Dendritic cell treated with granulocyte-macrophage colony-stimulating factor and Interleukin-4, amounts not matched to agents 40 ng/mL and 50 ng/mL, for 4 days (primary cell): ENCODE data around the gene CA11.

Experiments
- H3K27ac Mint-ChIP-seq: one replicate; pipeline ENCODE4 v1.8.0; 2022; ENCODE audit warnings: mild to moderate bottlenecking, mixed read lengths
- H3K27me3 Mint-ChIP-seq: one replicate; pipeline ENCODE4 v1.8.0; 2022; ENCODE audit warnings: mild to moderate bottlenecking, mixed read lengths
- H3K36me3 Mint-ChIP-seq: one replicate; pipeline ENCODE4 v1.8.0; 2022; ENCODE audit warnings: low read depth, mixed read lengths
- H3K4me1 Mint-ChIP-seq: one replicate; pipeline ENCODE4 v1.8.0; 2022; ENCODE audit warnings: low read depth, mixed read lengths
- H3K4me3 Mint-ChIP-seq: one replicate; pipeline ENCODE4 v1.8.0; 2022; ENCODE audit warnings: mild to moderate bottlenecking, moderate library complexity, mixed read lengths
- H3K9me3 Mint-ChIP-seq: one replicate; pipeline ENCODE4 v1.8.0; 2022; ENCODE audit warnings: mixed read lengths
- intact Hi-C: fragments of 100-400 bp; cut with micrococcal nuclease; formaldehyde crosslinking; loops from one replicate; pipeline ENCODE4 v1.15.0; 2022

CA11 gene

GRCh38 chr19:48624067-48624594 is 21.9 kb downstream of the CA11 start:
- H3K36me3 Mint-ChIP-seq: peaks cover 70% of the 10 kb centered on the region
- H3K4me1 Mint-ChIP-seq: peaks cover 67% of the 10 kb centered on the region
- intact Hi-C loops: no loop called here

GRCh38 chr19:48623556-48624066 is 22.4 kb downstream of the CA11 start:
- Mint-ChIP-seq H3K27ac (peak overlapping the region; percentile 97), H3K27me3 (no peaks in the 10 kb centered on the region), H3K9me3 (no peaks in the 10 kb centered on the region), H3K4me3 (peak overlapping the region; percentile 77), H3K4me1 (peaks cover 63% of the 10 kb centered on the region), H3K36me3 (peaks cover 70% of the 10 kb centered on the region)
- intact Hi-C loops: no loop called here

More at GRCh38 chr19:48624067-48624594, 21.9 kb downstream of the CA11 start:
- peak overlapping the region; percentile 77 for H3K4me3 Mint-ChIP-seq
- H3K9me3 Mint-ChIP-seq: no peaks in the 10 kb centered on the region
- H3K27ac Mint-ChIP-seq: peak overlapping the region; percentile 97
- no peaks in the 10 kb centered on the region for H3K27me3 Mint-ChIP-seq

DNA sequence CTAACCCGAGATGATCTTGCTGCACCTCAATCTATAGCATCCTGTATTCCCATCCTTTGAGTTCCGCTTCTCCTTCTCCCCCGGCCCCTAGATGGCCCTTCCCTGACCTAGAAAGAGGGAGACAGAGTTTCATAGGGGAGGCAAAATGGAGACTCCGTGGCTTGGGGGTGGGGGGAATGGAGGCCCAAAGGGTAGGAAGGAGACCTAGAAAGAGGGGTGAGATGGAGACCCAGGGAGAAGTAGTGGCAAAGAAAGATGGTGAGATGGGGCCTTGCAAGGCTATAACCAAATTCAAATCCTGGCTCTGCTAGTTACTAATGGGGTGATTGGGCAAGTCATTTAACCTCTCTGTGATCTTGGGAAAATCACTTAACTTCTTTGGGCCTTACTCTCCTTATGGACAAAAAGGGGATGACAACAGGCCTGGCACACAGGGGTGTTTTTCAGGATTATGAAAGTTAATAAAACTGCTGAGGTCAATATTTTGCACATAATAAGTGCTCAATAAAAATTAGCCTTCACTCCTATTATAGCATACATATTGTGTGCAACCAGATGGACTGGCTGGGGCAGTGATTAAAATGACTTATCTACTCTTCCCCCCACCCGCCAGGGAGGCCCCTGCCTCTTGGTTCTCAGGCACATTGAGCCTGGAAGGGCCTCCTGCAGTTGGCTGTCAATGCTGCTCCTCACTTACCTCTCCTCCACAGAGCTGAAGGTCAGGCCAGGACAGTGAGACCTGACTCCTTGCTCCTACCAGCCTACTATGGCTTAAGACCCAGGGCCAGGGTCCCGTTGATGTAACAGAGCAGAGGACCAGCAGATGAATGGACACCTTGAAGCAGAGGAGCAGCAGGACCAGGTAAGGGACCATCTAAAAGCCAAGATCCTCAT is 26.0 kb downstream of the CA11 start:
- Mint-ChIP-seq H3K27me3 (no peaks in the 10 kb centered on the region), H3K27ac (peak overlapping the region; percentile 96), H3K4me3 (peak overlapping the region; percentile 97), H3K4me1 (peaks cover 81% of the 10 kb centered on the region), H3K36me3 (peaks cover 70% of the 10 kb centered on the region), H3K9me3 (no peaks in the 10 kb centered on the region)
- intact Hi-C loops: loop anchor here (1.0 kb wide), 1 partner anchor 17 kb away; the partner anchor contains the start of gene DBP

GRCh38 chr19:48618916-48619691 is 26.9 kb downstream of the CA11 start, which contains the start of the genes RPL18 and SPHK2:
TSS of gene RPL18 (minus strand) at chr19:48619178. CDS start at chr19:48619143, 35 bp downstream.
TSS of gene SPHK2 (plus strand) at chr19:48619506. CDS start at chr19:48620515, 1,009 bp downstream.
- H3K4me3 Mint-ChIP-seq: peak within 1 kb of the TSS; percentile 97
- H3K27ac Mint-ChIP-seq: peak within 1 kb of the TSS; percentile 96
- H3K9me3 Mint-ChIP-seq: no peaks in the 10 kb centered on the region
- H3K36me3 Mint-ChIP-seq: peaks cover 69% of the 10 kb centered on the region
- H3K27me3 Mint-ChIP-seq: no peaks in the 10 kb centered on the region
- H3K4me1 Mint-ChIP-seq: peaks cover 74% of the 10 kb centered on the region
- intact Hi-C loops: loop anchor here (1.0 kb wide), 1 partner anchor 18 kb away; the partner anchor contains the start of gene DBP

DNA sequence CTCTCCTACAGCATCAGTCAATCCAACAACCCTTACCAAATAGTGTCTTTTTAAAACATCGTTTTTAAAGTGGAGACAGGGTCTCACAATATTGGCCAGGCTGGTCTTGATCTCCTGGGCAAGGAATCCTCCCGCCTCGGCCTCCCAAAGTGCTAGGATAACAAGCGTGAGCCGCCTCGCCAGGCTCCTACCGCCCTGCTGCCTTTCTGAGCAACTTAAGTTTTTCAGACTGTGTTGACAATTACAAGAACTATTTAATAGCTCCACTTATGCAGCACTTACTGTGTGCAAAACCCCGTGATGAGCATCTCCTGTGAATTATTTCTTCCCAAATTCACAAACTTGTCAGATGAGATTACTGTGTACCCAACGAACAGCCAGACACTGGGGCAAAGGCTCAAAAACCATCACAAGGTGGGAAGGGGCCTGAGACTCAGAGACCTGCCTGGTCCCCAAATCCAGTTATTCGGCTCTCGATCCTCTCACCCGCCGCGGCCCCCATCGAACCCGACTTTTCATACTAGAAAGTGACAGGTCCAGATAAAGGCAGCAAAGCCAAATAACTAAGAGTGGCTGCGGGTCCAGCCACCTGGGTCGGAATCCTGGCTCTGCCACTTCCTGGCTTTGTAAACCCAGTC is 27.6 kb downstream of the CA11 start:
- no peaks in the 10 kb centered on the region for H3K27me3 Mint-ChIP-seq
- peak overlapping the region; percentile 96 for H3K27ac Mint-ChIP-seq
- peaks cover 65% of the 10 kb centered on the region for H3K36me3 Mint-ChIP-seq
- intact Hi-C loops: no loop called here
- peaks cover 67% of the 10 kb centered on the region for H3K4me1 Mint-ChIP-seq
- H3K9me3 Mint-ChIP-seq: no peaks in the 10 kb centered on the region
- H3K4me3 Mint-ChIP-seq: peak overlapping the region; percentile 97

DNA sequence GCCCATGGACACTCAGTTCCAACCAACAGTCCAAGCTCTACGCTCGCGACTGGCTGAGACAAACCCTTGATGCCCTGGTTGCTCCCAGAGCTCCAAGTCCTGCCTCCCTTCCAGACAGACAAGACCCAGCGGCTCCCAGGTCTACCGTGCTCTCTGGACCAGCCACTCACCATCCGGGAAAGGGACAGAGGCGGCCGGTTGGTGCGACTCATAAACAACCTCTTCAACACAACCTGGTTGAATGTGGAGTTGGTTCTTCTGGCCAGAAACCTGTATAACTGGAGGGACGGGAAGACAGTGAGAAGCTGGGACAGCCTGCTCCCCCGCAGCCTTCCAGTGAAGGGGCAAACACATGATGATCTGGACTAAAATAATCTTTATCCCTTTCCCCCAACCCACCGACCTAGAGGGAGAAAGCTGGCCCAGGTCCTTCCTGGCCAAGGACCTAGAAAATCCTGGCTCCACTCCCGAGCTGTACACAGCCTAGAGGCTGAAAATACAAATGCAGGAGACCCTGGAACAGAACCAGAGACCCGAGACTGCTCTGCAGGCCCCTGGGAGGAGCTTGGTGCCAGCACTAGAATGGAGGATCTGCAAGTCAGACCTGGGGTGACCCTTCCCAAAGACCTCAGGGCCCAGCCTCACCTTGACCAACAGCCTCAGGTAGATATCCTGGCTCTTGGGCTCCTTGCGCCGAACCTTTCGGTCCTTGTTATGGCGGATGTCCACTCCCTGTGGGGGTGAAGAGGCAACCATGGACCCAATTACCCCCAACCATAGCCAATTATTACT is 28.6 kb downstream of the CA11 start:
- Mint-ChIP-seq H3K27ac (peak overlapping the region; percentile 96), H3K36me3 (peaks cover 63% of the 10 kb centered on the region)

GRCh38 chr19:48616491-48617056 is 29.4 kb downstream of the CA11 start:
- Mint-ChIP-seq H3K4me3 (no peak overlapping the region), H3K27ac (no peak overlapping the region), H3K27me3 (no peaks in the 10 kb centered on the region), H3K4me1 (peaks cover 51% of the 10 kb centered on the region), H3K9me3 (no peaks in the 10 kb centered on the region), H3K36me3 (peaks cover 63% of the 10 kb centered on the region)
- intact Hi-C loops: no loop called here

More for the DNA sequence above, 28.6 kb downstream of the CA11 start:
- Mint-ChIP-seq H3K9me3 (no peaks in the 10 kb centered on the region), H3K27me3 (no peaks in the 10 kb centered on the region), H3K4me3 (peak overlapping the region; percentile 97), H3K4me1 (peaks cover 58% of the 10 kb centered on the region)
- intact Hi-C loops: no loop called here

DNA sequence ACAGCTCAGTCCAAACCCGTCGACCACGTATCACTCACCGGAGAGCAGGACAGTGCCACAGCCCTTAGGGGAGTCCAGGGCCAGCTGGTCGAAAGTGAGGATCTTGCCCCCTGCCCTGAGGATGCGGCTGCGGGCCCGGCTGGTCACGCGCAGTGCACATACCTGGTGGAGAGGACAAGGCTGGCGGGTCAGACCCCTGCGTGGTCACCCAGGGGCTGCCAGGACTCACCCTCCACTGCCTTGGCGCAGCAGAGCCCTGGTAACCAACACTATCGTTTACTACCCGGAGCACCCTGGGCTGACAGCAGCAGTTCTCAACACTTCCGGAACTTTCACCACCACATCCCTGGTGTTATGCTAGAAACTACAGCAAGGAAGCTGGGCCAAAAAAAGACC is 29.9 kb downstream of the CA11 start:
- Mint-ChIP-seq H3K4me1 (peaks cover 47% of the 10 kb centered on the region), H3K9me3 (no peaks in the 10 kb centered on the region), H3K36me3 (peaks cover 63% of the 10 kb centered on the region), H3K27ac (no peak overlapping the region), H3K27me3 (no peaks in the 10 kb centered on the region), H3K4me3 (no peak overlapping the region)
- intact Hi-C loops: no loop called here

DNA sequence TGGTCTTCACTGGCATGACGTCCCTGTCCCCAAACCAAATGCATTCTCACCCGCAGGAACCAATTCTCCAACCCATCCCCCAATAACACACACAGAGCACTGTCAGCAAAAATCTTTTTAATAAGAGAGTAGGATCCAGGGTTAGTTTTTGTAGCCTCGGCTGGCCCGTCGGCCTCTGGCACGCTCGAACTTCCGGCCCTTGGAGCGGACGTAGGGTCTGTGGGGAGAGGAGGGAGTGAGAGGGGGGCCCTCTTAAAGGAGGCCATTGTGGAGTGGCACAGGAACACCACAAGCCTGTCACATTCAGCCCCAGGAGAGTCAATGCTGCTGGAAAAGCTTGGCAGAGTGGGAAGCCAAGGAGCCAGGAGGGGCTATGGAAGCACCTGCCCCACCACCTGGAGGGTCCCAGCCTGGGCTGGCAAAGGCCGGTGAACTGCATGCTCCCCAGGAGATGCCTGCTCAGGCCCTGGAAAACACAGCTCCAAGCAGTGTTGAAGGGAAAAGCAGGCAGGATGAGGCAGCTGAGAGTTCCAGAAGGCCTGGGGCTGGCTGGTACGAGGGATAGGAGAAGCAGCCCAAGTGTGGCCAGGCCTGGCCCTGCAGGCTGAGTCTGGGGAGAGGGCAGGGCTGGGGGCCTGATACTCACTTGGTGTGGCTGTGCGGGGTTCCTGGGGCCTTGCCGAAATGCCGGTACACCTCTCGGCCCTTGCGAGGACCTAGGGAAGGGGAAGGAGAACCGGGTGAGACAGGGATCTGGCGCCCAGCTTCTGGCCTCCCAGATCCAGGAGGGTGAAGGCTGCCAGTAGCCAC is 30.6 kb downstream of the CA11 start:
- H3K4me3 Mint-ChIP-seq: no peak overlapping the region
- no peak overlapping the region for H3K27ac Mint-ChIP-seq
- intact Hi-C loops: no loop called here

GRCh38 chr19:48614436-48615230 is 31.4 kb downstream of the CA11 start, which contains the start of gene FAM83E:
TSS of gene FAM83E (minus strand) at chr19:48615076. CDS start at chr19:48613372, 1,704 bp downstream.
- intact Hi-C loops: no loop called here
- H3K4me1 Mint-ChIP-seq: peaks cover 39% of the 10 kb centered on the region
- no peaks in the 10 kb centered on the region for H3K9me3 Mint-ChIP-seq
- H3K36me3 Mint-ChIP-seq: peaks cover 55% of the 10 kb centered on the region
- H3K27me3 Mint-ChIP-seq: no peaks in the 10 kb centered on the region
- H3K4me3 Mint-ChIP-seq: no peak within 1 kb of the TSS
- H3K27ac Mint-ChIP-seq: peak within 1 kb of the TSS; percentile 57

More for the DNA sequence above, 30.6 kb downstream of the CA11 start:
- Mint-ChIP-seq H3K27me3 (no peaks in the 10 kb centered on the region), H3K9me3 (no peaks in the 10 kb centered on the region), H3K4me1 (peaks cover 47% of the 10 kb centered on the region), H3K36me3 (peaks cover 63% of the 10 kb centered on the region)

GRCh38 chr19:48613852-48614435 is 32.0 kb downstream of the CA11 start:
- H3K27me3 Mint-ChIP-seq: no peaks in the 10 kb centered on the region
- no peaks in the 10 kb centered on the region for H3K9me3 Mint-ChIP-seq
- peak overlapping the region; percentile 57 for H3K27ac Mint-ChIP-seq
- H3K36me3 Mint-ChIP-seq: peaks cover 49% of the 10 kb centered on the region
- H3K4me1 Mint-ChIP-seq: peaks cover 42% of the 10 kb centered on the region
- H3K4me3 Mint-ChIP-seq: no peak overlapping the region
- intact Hi-C loops: no loop called here
